HepG2 (cell line): Measurements from ENCODE around the gene ITPRIP.

Experiments
- HOXA7 ChIP-seq: sonication (generic); formaldehyde crosslinking; IDR thresholded peaks from 2 replicates; pipeline ENCODE4 v1.8.1; 2022; ENCODE audit warnings: mild to moderate bottlenecking, missing genetic modification reagents, moderate library complexity
- TCF7L2 ChIP-seq: IDR thresholded peaks from 2 replicates; pipeline ENCODE4 v1.6.1; 2011; ENCODE audit warnings: mild to moderate bottlenecking, low read depth, low read length, moderate library complexity
- ZBTB26 ChIP-seq: IDR thresholded peaks from 2 replicates; pipeline ENCODE4 v1.6.1; 2016; ENCODE audit warnings: missing compliant biosample characterization, missing genetic modification reagents, borderline replicate concordance
- ZBTB43 ChIP-seq: sonication (generic); formaldehyde crosslinking; conservative IDR thresholded peaks from 2 replicates; pipeline ENCODE4 v1.4.0; 2020; ENCODE audit warnings: missing genetic modification reagents

GRCh38 chr10:104268713-104269645 lies 69.3 kb downstream of the ITPRIP start, which contains the start of gene GSTO2:
- TF ChIP-seq ZBTB26 (CRISPR knock-in tag): no peak
- TF ChIP-seq HOXA7: no peak
- TF ChIP-seq TCF7L2: no peak
- TF ChIP-seq ZBTB43 (CRISPR knock-in tag): no peak
